ENCODE data around the gene GGA1.

The GGA1 gene

GRCh38 chr22:37676736-37677492, 68.3 kb downstream of the GGA1 start:
- FAIRE-seq: no peak

GRCh38 chr22:37677493-37677974, 68.9 kb downstream of the GGA1 start:
- no peak for FAIRE-seq

- FAIRE-seq: no peak
Measured at GRCh38 chr22:37678372-37678771, 69.7 kb downstream of the GGA1 start.

GRCh38 chr22:37679670-37680069, 71.0 kb downstream of the GGA1 start:
- FAIRE-seq: no peak

DNA sequence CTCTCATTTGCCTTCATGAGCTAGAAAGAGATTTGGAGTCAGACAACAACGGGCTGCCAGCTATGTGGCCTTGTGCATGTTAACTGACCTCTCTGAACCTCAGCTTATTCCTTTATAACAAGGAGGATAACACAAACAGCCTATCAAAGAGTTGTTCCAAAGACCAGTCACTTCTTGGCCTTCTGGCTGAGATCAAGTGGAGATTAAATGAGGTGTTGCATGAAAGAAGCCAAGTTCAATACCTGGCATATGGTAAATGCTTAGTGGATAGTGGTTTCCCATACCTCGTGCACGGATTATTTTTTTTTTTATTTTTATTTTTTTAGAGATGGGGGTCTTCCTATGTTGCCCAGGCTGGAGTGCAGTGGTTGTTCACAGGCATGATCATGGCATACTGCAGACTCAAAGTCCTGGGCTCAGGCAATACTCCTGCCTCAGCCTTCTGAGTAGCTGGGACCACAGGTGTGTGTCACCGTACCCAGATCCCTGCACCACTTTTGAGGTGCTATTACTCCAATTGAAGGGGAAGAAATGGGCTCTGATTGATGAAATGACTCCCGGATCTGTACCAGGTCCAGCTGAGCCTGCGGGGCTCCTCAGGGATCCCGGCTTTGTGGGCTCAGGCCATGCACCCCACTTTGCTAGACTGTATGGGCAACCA, 71.7 kb downstream of the GGA1 start:
- no peak for FAIRE-seq

DNA sequence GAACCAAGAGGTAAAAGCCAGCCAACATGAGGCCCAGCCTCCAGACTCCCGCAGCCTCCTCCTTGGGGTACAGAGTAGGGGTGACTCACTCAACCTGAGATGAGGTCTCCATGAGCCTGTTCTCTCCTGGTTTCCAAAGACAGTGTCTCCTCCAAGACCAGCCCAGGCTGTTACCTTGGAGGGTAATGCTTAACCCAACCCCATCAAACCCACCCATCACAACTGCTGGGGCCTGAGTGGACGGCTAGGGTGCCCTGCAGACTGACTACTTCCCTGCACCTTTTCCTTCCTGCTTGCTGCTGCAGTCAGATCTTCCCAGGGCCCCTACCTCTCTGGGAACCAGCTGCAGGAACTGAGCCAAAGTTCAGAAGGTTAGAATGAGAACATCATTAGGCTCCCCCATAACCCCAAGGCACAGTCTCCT, 72.4 kb downstream of the GGA1 start:
- no peak for FAIRE-seq

- no peak for FAIRE-seq
Measured at GRCh38 chr22:37681556-37682049, 73.0 kb downstream of the GGA1 start.

Measured in G401.6 (cell line).